Brain microvascular endothelial cell (primary cell): ENCODE measurements around the gene RANGRF.

Experiments
- DNase-seq: peaks from one replicate; pipeline ENCODE4 v3.0.0-alpha.2; 2020
- H3K27ac ChIP-seq: fragments of 250-450 bp; sonication (Bioruptor Pico); 2 replicates; pipeline ENCODE4 v1.5.1; 2020; ENCODE audit warnings: mild to moderate bottlenecking, moderate library complexity
- H3K27me3 ChIP-seq: fragments of 250-450 bp; sonication (Bioruptor Pico); replicated peaks from 2 replicates; pipeline ENCODE4 v1.5.1; 2020; ENCODE audit warnings: mild to moderate bottlenecking
- H3K36me3 ChIP-seq: fragments of 250-450 bp; sonication (Bioruptor Pico); replicated peaks from 2 replicates; pipeline ENCODE4 v1.5.1; 2020; ENCODE audit warnings: mild to moderate bottlenecking
- H3K4me3 ChIP-seq: 2 replicates; pipeline ENCODE4 v1.5.1; 2011; ENCODE audit warnings: low read depth, mild to moderate bottlenecking, control low read depth, low read length, moderate library complexity
- in situ Hi-C: cut with HindIII; loops from 2 replicates; pipeline ENCODE4 v1.10.0; 2017; ENCODE audit warnings: low sequenced_read_pairs, low pct_ligation_motif_present
- TF ChIP-seq, protein P1 (sequence below): IDR thresholded peaks from 2 replicates; pipeline ENCODE4 v1.5.1; 2011; ENCODE audit warnings: low read depth, mild to moderate bottlenecking, moderate library complexity, low read length, control low read depth, inconsistent platforms; ENCODE audit errors: missing control alignments

RANGRF gene

DNA sequence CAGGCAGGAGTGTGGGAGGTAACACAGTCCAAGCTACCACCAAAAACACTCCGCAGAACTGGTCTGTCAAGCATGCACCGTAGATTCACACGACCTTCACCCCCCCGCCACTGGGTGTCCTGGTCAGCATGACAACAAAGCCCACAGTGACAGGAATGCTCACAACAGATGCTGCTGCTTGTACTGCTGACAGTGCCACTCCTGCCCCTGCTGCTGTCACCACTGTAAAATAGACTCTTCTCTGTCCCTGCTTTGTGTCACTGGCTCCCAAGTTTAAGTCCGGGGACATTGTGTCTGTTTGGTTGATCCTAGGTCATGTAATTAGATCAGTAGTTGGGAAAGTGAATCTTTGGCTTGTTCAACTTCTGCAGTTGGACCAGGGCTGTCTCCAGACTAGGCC is 44.2 kb downstream of the RANGRF start:
- in situ Hi-C loops, result no loop called here
- Histone ChIP-seq H3K36me3 (no peaks in the 10 kb centered on the region), H3K27me3 (no peaks in the 10 kb centered on the region), H3K27ac (no peak overlapping the region), H3K4me3 (no peak overlapping the region)
- no peak for DNase-seq
- TF ChIP-seq, protein P1, sequence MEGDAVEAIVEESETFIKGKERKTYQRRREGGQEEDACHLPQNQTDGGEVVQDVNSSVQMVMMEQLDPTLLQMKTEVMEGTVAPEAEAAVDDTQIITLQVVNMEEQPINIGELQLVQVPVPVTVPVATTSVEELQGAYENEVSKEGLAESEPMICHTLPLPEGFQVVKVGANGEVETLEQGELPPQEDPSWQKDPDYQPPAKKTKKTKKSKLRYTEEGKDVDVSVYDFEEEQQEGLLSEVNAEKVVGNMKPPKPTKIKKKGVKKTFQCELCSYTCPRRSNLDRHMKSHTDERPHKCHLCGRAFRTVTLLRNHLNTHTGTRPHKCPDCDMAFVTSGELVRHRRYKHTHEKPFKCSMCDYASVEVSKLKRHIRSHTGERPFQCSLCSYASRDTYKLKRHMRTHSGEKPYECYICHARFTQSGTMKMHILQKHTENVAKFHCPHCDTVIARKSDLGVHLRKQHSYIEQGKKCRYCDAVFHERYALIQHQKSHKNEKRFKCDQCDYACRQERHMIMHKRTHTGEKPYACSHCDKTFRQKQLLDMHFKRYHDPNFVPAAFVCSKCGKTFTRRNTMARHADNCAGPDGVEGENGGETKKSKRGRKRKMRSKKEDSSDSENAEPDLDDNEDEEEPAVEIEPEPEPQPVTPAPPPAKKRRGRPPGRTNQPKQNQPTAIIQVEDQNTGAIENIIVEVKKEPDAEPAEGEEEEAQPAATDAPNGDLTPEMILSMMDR, result no peak

DNA sequence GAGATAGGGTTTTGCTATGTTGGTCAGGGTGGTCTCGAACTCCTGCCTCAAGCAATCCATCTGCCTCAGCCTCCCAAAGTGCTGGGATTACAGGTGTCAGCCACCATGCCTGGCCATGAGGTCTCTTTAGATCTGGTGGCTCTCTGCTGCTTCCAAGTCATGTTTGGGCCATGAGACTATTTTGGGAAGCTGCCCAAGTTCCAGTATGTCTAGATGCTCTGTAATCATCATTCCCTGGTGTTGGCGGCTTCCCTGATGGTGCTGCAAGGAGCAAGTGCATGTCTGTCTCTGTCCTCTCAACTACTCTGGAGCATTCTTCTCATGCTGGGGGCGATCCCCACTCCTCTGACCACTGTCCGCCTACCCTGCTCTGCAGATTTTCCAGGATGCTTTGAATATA is 44.8 kb downstream of the RANGRF start:
- in situ Hi-C loops, result no loop called here
- Histone ChIP-seq H3K27ac (no peak overlapping the region), H3K4me3 (no peak overlapping the region), H3K27me3 (no peaks in the 10 kb centered on the region), H3K36me3 (no peaks in the 10 kb centered on the region)
- TF ChIP-seq, protein P1, result no peak
- no peak for DNase-seq

DNA sequence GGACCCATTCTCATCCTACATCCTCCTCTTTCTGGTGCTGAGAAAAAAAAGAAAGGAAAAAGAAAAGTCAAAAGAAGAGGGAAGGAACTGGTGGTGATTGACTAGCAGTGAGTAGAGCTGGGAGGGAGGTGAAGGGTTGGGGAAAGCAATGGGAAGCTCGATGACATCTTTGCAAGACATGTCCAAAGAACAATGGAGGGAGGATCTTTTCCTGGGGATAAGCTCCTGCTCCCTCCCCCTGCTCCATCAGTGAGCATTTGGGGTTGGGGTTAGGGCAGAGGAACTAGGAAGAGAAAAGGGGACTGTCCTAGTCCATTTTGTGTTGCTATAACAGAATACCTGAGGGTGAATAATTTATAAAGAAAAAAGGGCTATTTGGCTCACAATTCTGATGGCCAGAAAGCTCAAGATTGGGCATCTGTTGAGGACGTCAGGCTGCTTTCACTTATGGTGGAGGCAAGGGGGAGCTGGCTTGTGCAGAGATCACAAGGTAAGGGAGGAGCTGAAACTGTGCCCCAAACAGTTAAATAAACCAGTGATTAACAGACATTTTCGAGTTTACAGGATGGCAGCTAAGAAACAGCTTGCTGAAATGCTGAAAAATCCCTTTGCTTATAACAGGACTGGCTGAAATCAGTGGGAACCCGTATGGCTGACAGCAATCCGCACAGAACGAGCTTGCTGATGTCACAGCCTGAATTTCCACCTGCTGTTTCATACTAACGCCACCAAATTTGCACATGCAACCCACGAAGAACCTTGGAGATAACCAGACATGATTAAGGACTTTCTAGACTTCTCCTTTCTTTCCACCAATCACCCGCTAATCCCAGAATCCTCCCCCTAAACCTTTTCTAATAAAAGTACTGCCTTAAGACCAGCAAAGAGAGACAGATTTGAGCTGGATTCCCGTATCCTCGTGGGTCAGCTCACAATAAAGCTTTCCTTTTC is 49.6 kb downstream of the RANGRF start:
- Histone ChIP-seq H3K27me3 (no peaks in the 10 kb centered on the region), H3K36me3 (no peaks in the 10 kb centered on the region), H3K4me3 (no peak overlapping the region), H3K27ac (no peak overlapping the region)
- DNase-seq, result no peak
- in situ Hi-C loops, result no loop called here
- TF ChIP-seq, protein P1, result no peak

DNA sequence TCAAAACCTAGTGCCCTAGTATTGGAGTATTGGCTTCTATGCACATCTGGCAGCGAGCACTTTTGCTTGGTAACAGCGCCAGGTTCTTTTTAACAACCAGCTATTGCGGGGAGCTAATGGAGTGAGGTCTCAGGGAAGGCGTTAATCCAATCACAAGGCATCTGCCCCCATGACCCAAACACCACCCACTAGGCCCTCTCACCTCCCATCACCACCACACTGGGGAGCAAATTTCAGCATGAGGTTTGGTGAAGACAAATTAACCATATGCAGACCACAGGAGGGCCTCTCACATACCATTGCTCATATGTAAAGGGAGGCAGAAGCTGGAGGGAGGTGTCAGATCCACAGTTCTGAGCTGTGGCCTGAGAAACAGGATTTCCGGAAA is 50.3 kb downstream of the RANGRF start:
- no peak overlapping the region for H3K27ac ChIP-seq
- no peak for DNase-seq
- in situ Hi-C loops, result no loop called here
- no peaks in the 10 kb centered on the region for H3K36me3 ChIP-seq
- no peaks in the 10 kb centered on the region for H3K27me3 ChIP-seq
- H3K4me3 ChIP-seq, result no peak overlapping the region
- TF ChIP-seq, protein P1, result no peak

DNA sequence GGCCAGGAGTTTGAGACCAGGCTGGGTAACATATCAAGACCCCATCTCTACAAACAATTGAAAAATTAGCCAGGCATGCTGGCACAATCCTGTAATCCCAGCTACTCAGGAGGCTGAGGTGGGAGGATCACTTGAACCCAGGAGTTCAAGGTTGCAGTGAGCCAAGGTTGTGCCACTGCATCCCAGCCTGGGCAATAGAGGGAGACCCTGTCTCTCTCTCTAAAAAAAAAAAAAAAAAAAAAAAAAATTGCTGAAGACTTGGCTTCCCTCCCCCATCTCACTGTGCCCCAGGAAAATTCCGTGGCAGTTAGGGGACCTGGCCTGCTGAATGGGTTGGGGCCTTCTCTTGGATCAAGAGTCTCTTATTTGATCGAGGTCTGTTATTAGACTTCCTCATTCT is 51.1 kb downstream of the RANGRF start, which contains the start of gene ODF4:
Gene ODF4 (plus strand): TSS at position 301 of the 400 bp plus-strand sequence. CDS start 212 bp downstream, outside the sequence.
- TF ChIP-seq, protein P1, result no peak
- DNase-seq, result no peak
- in situ Hi-C loops, result no loop called here
- H3K4me3 ChIP-seq, result no peak within 1 kb of the TSS
- no peak within 1 kb of the TSS for H3K27ac ChIP-seq
- no peaks in the 10 kb centered on the region for H3K27me3 ChIP-seq
- no peaks in the 10 kb centered on the region for H3K36me3 ChIP-seq
